Glomerular visceral epithelial cell (primary cell): Measurements from ENCODE around the gene C19orf25.
"Not testable (repeated sequence)": the region's sequence is repeated elsewhere in the genome, so short reads cannot be mapped to it uniquely, and the experiment has no call there.

Experiments used
- DNase-seq: peaks from one replicate; pipeline ENCODE4 v3.0.0-alpha.2; 2016; ENCODE audit errors: extremely low spot score

The C19orf25 gene

GRCh38 chr19:1481893-1482360 is 2.9 kb upstream of the C19orf25 start:
- no peak for DNase-seq

GRCh38 chr19:1481224-1481892 is 2.3 kb upstream of the C19orf25 start:
- no peak for DNase-seq

- DNase-seq = not testable (repeated sequence)
Observed at GRCh38 chr19:1477056-1477455, 2.0 kb downstream of the C19orf25 start.

GRCh38 chr19:1475751-1476437 is 3.1 kb downstream of the C19orf25 start:
- DNase-seq = no peak

GRCh38 chr19:1474765-1475351 is 4.2 kb downstream of the C19orf25 start:
- no peak for DNase-seq

GRCh38 chr19:1474011-1474764 is 4.8 kb downstream of the C19orf25 start:
- DNase-seq = no peak

- DNase-seq = no peak
Observed at GRCh38 chr19:1473085-1473851, 5.7 kb downstream of the C19orf25 start.

- DNase-seq = no peak
Observed at GRCh38 chr19:1472231-1473084, 6.6 kb downstream of the C19orf25 start.

- no peak for DNase-seq
Observed at GRCh38 chr19:1471515-1472160, 7.4 kb downstream of the C19orf25 start.

- DNase-seq = peak; percentile 44
Observed at GRCh38 chr19:1471010-1471514, 8.0 kb downstream of the C19orf25 start.

- peak; percentile 54 for DNase-seq
Observed at GRCh38 chr19:1470305-1471009, 8.6 kb downstream of the C19orf25 start.

GRCh38 chr19:1470055-1470304 is 9.0 kb downstream of the C19orf25 start:
- no peak for DNase-seq

- DNase-seq = peak; percentile 44
Observed at GRCh38 chr19:1469255-1470054, 9.6 kb downstream of the C19orf25 start.

- DNase-seq = peak; percentile 52
Observed at GRCh38 chr19:1468821-1469254, 10.2 kb downstream of the C19orf25 start.

GRCh38 chr19:1468274-1468820 is 10.7 kb downstream of the C19orf25 start:
- DNase-seq = no peak

GRCh38 chr19:1467490-1468273 is 11.3 kb downstream of the C19orf25 start:
- no peak for DNase-seq

GRCh38 chr19:1467215-1467489 is 11.9 kb downstream of the C19orf25 start:
- no peak for DNase-seq
